A673 (cell line): ENCODE data around the gene COPS7A.

Experiments
- EZH2 ChIP-seq: fragments of 200-600 bp; sonication (generic); IDR thresholded peaks from 2 replicates; pipeline ENCODE4 v1.6.1; 2017; ENCODE audit warnings: borderline replicate concordance, low read depth, mild to moderate bottlenecking, mixed read lengths, antibody characterized with exemption, low read length; ENCODE audit not compliant: poor library complexity, severe bottlenecking
- TF ChIP-seq, protein P1 (sequence below): fragments of 300-800, 200-600 bp; sonication (generic); conservative IDR thresholded peaks from 2 replicates; pipeline ENCODE4 v1.5.1; 2017; ENCODE audit warnings: low read depth, mild to moderate bottlenecking, antibody characterized with exemption, low read length, moderate library complexity, mixed read lengths

DNA sequence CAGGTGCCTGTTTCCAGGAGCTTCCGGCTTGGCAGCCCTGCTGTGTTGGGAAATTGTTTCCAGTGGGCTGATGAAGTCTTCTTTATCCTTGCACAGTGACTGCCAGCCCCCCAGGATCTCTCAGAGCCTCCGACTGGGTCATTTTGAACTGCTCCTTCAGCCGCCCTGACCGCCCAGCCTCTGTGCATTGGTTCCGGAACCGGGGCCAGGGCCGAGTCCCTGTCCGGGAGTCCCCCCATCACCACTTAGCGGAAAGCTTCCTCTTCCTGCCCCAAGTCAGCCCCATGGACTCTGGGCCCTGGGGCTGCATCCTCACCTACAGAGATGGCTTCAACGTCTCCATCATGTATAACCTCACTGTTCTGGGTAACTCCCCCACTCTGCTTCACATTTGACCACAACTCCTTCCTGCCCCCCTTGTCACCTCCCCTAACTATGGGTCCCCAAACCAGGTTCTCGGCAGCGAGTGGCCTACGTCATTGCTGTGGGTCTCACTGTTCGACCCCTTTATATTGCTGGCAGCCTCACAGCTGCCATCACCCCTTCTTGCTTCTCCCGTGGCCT lies 50.7 kb downstream of the COPS7A start:
- TF ChIP-seq, protein P1, sequence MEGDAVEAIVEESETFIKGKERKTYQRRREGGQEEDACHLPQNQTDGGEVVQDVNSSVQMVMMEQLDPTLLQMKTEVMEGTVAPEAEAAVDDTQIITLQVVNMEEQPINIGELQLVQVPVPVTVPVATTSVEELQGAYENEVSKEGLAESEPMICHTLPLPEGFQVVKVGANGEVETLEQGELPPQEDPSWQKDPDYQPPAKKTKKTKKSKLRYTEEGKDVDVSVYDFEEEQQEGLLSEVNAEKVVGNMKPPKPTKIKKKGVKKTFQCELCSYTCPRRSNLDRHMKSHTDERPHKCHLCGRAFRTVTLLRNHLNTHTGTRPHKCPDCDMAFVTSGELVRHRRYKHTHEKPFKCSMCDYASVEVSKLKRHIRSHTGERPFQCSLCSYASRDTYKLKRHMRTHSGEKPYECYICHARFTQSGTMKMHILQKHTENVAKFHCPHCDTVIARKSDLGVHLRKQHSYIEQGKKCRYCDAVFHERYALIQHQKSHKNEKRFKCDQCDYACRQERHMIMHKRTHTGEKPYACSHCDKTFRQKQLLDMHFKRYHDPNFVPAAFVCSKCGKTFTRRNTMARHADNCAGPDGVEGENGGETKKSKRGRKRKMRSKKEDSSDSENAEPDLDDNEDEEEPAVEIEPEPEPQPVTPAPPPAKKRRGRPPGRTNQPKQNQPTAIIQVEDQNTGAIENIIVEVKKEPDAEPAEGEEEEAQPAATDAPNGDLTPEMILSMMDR: no peak
- TF ChIP-seq EZH2: no peak
